ENCODE results near the gene TAP2.
"Not testable (repeated sequence)": the region's sequence is repeated elsewhere in the genome, so short reads cannot be mapped to it uniquely, and the experiment has no call there.

TAP2 gene

GRCh38 chr6:32818867-32819266 is 19.7 kb downstream of the TAP2 start:
- no peak for TF ChIP-seq CTCF (IDR thresholded peaks at IDR 0.05; ENCODE audit: low read depth, low read length)
- DNase-seq (ENCODE audit: extremely low read depth, low read depth): no peak

GRCh38 chr6:32816746-32817204 is 21.8 kb downstream of the TAP2 start, which contains the start of gene HLA-DOB:
TSS of gene HLA-DOB (minus strand) at chr6:32817002. CDS start at chr6:32816951, 51 bp downstream.
- DNase-seq (ENCODE audit: extremely low read depth, low read depth): no peak
- no peak for TF ChIP-seq CTCF (IDR thresholded peaks at IDR 0.05; ENCODE audit: low read depth, low read length)

DNA sequence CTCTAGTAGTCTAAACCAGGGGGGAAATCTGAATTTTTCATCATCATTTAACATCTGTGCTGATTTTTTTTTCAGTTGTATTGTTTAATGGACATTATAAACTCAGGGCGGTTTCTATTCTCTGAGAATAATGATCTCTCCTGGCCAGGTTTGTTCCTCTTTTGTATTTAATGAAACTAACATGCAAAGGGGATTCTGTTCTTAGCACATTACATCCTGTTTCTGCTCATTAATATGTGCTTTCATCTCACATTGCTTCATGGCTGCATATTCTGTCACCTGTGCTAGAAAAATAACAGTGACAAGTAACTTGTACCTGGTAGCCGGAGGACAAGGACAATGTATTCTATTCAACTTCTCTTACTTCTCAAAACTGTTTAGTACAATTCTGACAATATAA is 22.5 kb downstream of the TAP2 start:
- DNase-seq (ENCODE audit: extremely low read depth, low read depth): no peak

DNA sequence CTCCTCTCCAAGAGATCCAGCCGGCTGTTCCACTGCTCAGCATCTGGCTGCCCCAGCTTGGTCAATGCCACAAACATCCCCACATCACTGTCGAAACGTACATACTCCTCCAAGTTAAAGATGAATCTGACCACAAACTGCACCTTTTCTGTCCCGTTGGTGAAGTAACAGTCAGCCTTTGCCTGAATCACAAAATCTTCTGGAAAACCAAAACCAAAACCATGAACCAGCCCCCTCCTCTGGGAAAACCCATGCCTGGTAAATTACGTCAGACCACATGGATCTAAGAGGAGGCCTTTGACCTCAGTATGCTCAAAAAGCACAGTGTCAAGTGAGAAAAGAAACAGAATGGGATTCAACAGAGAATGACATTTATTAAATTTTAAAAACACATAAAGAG is 23.4 kb downstream of the TAP2 start:
- no peak for DNase-seq (ENCODE audit: extremely low read depth, low read depth)
- TF ChIP-seq CTCF (IDR thresholded peaks at IDR 0.05; ENCODE audit: low read depth, low read length): no peak

More for the DNA sequence above, 22.5 kb downstream of the TAP2 start:
- no peak for TF ChIP-seq CTCF (IDR thresholded peaks at IDR 0.05; ENCODE audit: low read depth, low read length)

GRCh38 chr6:32814145-32814544 is 24.4 kb downstream of the TAP2 start:
- no peak for TF ChIP-seq CTCF (IDR thresholded peaks at IDR 0.05; ENCODE audit: low read depth, low read length)
- DNase-seq (ENCODE audit: extremely low read depth, low read depth): no peak

DNA sequence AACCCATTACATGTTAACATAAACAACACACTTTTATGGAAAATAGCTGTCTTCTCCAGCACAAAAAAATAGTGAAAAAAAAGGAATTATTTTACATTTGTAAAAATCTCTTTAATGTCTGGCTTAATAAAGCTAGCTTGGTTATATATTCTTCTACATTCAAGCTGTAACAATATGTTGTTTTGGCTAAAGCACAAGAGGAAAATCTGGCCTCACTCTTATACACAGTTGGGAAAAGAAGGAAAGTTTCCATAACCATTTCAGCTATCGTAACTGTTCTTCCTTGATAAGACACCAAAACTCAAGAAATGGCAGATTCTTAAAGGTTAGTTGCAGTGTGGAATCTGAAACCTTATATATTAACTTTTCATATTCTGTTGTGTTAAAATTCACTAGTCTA is 29.4 kb downstream of the TAP2 start:
- no peak for TF ChIP-seq CTCF (IDR thresholded peaks at IDR 0.05; ENCODE audit: low read depth, low read length)
- DNase-seq (ENCODE audit: extremely low read depth, low read depth): no peak

DNA sequence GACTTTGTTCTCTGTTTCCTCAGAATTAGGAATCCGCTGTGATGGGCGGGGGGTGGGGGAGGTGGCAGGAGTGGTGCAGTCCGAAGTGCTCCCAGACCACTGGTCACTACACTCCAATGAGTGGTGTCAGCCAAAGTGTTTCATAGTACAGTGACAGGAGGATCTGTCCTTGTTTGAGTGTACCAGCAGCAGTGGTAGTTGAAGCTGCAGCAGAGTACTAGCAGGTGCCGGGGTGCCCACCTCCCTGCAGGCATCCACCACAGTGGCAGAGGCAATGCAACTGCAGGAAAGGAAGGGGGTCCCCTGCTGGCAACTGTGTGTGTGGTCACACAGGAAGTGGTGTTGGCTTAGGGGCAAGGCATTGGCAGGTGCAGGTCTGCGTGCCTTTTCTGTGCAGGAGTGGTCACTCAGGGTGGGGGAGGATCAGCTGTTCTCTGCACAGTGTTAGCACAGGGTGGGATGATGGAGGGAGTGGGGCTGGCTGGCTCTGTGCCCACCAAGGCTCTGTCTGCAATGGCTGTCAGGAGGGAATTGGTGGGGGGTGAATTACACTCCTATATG is 31.4 kb downstream of the TAP2 start:
- no peak for DNase-seq (ENCODE audit: extremely low read depth, low read depth)
- no peak for TF ChIP-seq CTCF (IDR thresholded peaks at IDR 0.05; ENCODE audit: low read depth, low read length)

DNA sequence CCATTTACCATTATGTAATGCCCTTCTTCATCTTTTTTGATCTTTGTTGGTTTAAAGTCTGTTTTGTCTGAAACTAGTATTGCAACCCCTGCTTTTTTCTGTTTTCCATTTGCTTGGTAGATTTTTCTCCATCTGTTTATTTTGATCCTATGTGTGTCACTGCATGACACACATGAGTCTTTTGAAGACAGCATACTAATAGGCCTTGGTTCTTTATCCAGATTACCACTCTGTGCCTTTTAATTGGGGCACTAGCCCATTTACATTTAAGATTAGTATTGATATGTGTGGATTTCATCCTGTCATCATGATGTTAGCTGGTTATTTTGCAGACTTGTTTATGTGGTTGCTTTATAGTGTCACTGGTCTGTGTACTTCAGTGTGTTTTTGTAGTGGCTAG is 33.1 kb downstream of the TAP2 start:
- not testable (repeated sequence) for DNase-seq (ENCODE audit: extremely low read depth, low read depth)
